GM10266 (cell line): ENCODE measurements around the gene GINS2.

Experiments
- DNase-seq: peaks from one replicate; pipeline ENCODE4 v3.0.0; 2012; ENCODE audit errors: extremely low spot score
- CTCF ChIP-seq: IDR thresholded peaks from 2 replicates; pipeline ENCODE4 v1.5.1; 2012; ENCODE audit warnings: mild to moderate bottlenecking, low read depth; ENCODE audit not compliant: control insufficient read depth, insufficient read depth; ENCODE audit errors: missing control alignments

GINS2 gene

DNA sequence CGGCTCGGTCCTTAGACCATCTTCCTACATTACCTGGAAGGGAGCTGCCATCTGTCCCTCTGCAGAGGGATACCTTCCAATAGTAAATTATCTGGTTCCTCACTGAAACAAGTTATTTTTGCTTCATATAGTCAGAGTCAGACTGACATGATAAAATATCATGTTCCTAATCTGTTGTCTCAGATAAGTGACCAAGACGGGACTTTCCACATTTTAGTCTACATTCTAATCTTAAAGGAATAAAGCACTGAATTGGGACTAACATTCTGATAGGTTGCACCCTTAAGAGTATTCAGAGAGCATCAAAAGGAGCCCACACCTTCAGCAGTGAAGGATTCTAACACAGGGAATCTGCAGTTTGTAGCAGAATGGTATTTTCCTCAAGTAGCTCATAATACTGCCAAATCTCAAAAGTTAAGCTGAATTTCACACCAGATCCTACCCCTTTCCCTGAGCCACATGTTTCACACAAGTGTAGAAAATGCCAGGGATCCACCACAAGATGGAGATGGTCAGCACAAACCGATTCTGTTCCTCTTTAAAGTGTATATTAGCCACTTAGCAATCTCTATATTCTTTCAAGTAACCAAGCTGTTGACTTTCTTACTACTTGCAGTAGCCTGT lies 13.4 kb downstream of the GINS2 start:
- DNase-seq, result no peak

GRCh38 chr16:85674828-85675227 lies 13.9 kb downstream of the GINS2 start:
- no peak for TF ChIP-seq CTCF
- no peak for DNase-seq

More for the DNA sequence above, 13.4 kb downstream of the GINS2 start:
- TF ChIP-seq CTCF, result peak; percentile 32

GRCh38 chr16:85674418-85674755 lies 14.4 kb downstream of the GINS2 start:
- no peak for DNase-seq

GRCh38 chr16:85673529-85674417 lies 15.0 kb downstream of the GINS2 start:
- DNase-seq, result no peak
- no peak for TF ChIP-seq CTCF

More at GRCh38 chr16:85674418-85674755, 14.4 kb downstream of the GINS2 start:
- TF ChIP-seq CTCF, result no peak

GRCh38 chr16:85670840-85671239 lies 17.9 kb downstream of the GINS2 start:
- DNase-seq, result no peak
- TF ChIP-seq CTCF, result no peak

DNA sequence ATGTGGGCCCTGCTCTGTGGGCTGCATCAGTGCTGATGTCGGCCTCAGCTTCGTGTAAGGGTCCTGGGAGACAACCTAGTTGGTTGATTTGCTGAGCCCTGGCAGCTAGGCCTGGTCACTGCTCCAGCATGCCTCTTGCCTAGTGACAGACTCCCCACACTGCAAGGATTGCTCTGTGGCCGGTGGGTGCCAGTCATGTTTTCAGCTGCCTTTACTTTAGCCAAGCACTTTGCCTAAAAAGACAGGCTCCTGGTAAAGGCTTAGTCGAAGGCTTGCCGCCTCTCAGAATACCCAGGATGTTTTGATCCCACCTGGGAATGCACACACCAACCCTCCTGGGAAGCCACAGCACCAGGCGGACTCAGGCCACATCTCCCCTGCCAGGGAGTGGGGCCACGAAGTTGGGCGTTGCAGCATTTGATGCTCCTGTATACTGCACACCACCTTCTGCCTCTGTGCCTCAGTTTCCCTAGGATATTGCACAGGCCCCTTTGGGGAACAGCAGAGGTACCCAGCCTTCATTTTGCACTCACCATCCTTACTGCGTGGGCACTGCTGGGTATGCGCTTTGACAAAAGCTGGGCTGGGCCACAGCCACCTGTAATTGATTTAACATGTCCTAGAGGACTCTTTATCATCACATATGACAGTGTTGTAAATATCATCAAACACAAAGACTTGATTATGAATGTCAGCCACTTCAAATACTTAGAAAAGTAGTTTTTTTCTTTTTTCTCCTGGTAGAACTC lies 19.9 kb downstream of the GINS2 start:
- TF ChIP-seq CTCF, result no peak
- DNase-seq, result no peak
